NCI-H2171 treated with DMSO at 0.1 percent for 48 hours (cell line): ENCODE data around the gene PCDHGB7.
"Not testable (repeated sequence)": the region's sequence is repeated elsewhere in the genome, so short reads cannot be mapped to it uniquely, and the experiment has no call there.

Source experiments
- DNase-seq: peaks from one replicate; lab custom pipeline; 2025; lab: John Stamatoyannopoulos, UW

PCDHGB7 gene

DNA sequence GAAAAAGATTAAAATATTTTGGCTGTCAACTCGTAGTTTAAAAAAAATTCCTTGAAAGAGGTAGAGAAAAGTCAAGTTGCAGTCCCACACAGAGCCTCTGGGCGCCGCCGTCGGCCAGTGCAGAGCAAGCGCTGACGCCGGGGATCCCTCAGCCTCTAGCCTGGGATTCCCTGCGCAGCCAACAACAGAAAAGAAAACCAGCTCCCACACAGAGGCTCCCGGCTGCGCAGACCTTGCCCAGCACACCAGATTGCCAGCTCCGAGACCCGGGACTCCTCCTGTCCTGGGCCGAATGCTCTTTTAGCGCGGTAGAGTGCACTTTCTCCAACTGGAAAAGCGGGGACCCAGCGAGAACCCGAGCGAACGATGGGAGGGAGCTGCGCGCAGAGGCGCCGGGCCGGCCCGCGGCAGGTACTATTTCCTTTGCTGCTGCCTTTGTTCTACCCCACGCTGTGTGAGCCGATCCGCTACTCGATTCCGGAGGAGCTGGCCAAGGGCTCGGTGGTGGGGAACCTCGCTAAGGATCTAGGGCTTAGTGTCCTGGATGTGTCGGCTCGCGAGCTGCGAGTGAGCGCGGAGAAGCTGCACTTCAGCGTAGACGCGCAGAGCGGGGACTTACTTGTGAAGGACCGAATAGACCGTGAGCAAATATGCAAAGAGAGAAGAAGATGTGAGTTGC is at the start of gene PCDHGB7:
Gene PCDHGB7 (plus strand): TSS at position 184 of the 679 bp plus-strand sequence. CDS start 183 bp downstream, at position 367.
- DNase-seq: not testable (repeated sequence)

DNA sequence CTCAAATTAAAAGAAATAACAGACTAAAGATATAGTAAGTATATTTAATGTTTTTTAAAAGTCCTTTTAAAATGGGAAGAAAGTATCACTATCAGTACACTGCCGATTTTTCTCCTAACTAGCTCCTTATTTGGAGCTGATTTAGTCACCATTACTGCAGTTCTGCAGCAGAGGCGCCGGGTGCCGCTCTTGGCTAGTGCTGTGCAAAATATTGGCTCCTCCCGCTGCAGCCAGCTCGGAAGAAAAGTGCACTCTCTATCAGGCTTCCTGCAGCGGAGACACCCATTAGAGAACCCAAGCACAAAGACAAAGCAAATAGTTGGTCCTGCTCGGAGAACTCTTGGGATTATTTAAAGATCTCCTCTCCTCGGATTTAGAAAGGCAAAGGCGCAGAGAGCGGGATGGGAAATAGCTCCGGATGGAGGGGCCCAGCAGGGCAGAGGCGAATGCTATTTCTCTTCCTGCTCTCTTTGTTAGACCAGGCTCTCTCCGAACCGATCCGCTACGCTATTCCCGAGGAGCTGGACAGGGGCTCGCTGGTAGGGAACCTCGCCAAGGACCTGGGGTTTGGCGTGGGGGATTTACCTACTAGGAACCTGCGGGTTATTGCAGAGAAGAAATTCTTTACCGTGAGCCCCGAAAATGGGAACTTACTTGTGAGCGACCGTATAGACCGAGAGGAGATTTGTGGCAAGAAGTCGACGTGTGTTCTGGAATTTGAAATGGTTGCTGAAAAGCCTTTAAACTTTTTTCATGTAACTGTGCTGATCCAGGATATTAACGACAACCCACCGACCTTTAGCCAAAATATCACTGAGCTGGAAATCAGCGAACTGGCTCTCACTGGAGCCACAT is 47.3 kb upstream of the PCDHGB7 start, which contains the start of gene PCDHGB3:
Gene PCDHGB3 (plus strand): TSS at position 249 of the 855 bp plus-strand sequence. CDS start 153 bp downstream, at position 402.
- DNase-seq: no peak

DNA sequence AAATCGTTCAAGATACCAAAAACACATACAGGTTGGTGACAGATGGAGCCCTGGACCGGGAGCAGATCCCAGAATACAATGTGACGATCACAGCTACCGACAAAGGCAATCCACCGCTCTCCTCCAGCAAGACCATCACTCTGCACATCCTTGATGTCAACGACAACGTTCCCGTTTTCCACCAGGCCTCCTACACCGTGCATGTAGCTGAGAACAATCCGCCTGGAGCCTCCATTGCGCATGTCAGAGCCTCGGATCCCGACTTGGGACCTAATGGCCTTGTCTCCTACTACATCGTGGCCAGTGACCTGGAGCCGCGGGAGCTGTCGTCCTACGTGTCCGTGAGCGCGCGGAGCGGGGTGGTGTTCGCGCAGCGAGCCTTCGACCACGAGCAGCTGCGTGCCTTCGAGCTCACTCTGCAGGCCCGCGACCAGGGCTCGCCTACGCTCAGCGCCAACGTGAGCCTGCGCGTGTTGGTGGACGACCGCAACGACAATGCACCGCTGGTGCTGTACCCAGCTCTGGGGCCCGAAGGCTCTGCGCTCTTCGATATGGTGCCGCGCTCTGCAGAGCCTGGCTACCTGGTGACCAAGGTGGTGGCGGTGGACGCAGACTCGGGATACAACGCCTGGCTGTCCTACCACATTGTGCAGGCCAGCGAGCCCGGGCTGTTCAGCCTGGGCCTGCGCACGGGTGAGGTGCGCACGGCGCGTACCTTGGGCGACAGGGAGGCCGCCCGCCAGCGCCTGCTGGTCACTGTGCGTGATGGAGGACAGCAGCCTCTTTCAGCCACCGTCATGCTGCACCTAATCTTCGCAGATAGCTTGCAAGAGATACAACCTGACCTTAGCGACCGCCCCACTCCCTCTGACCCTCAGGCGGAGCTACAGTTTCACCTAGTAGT is 45.7 kb upstream of the PCDHGB7 start:
- no peak for DNase-seq

DNA sequence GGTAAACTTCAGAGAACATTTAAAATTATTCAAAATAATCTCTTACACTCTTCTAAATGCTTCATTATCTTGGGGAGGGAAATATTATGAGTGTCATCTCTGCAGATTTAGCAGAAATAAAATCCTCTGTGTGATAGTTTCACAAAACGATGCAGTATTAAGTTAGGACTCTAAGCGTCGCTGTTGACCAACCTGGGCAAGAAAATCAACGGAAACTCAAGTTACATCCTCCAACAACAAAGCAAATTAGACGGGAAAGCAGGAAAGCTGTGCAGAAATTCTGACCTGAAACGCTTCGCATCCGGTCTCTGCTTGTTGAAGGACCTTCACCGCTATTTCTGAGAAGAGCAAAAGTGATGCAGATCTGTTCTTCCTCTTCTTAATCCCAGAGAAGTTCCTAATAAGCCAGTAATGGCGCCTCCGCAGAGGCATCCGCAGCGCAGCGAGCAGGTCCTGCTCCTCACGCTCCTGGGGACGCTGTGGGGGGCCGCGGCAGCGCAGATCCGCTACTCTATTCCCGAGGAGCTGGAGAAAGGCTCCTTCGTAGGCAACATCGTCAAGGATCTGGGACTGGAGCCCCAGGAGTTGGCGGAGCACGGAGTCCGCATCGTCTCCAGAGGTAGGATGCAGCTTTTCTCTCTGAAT is 43.7 kb upstream of the PCDHGB7 start, which contains the start of gene PCDHGA6:
Gene PCDHGA6 (plus strand): TSS at position 219 of the 645 bp plus-strand sequence. CDS start 193 bp downstream, at position 412.
- no peak for DNase-seq

DNA sequence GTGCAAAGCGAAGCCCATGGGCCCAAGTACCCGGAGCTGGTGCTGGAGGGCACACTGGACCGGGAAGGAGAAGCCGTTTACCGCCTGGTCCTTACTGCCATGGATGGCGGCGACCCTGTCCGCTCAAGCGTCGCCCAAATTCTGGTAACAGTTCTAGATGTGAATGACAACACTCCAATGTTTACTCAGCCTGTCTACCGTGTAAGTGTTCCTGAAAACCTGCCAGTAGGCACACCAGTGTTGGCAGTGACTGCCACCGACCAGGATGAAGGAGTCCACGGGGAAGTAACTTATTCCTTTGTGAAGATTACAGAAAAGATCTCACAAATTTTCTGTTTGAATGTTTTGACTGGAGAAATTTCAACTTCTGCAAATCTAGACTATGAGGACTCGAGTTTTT is 42.9 kb upstream of the PCDHGB7 start:
- DNase-seq: no peak

DNA sequence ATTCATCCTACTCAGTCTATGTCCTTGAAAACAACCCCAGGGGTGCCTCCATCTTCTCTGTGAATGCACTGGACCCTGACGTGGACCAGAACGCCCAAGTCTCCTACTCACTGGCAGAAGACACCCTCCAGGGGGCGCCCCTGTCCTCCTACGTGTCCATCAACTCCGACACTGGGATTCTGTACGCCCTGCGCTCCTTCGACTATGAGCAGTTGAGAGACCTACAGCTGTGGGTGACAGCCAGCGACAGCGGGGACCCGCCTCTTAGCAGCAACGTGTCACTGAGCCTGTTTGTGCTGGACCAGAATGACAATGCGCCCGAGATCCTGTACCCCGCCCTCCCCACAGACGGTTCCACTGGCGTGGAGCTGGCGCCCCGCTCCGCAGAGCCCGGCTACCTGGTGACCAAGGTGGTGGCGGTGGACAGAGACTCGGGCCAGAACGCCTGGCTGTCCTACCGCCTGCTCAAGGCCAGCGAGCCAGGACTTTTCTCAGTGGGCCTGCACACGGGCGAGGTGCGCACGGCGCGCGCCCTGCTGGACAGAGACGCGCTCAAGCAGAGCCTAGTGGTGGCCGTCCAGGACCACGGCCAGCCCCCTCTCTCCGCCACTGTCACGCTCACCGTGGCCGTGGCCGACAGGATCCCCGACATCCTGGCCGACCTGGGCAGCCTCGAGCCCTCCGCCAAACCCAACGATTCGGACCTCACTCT is 41.9 kb upstream of the PCDHGB7 start:
- DNase-seq: not testable (repeated sequence)

DNA sequence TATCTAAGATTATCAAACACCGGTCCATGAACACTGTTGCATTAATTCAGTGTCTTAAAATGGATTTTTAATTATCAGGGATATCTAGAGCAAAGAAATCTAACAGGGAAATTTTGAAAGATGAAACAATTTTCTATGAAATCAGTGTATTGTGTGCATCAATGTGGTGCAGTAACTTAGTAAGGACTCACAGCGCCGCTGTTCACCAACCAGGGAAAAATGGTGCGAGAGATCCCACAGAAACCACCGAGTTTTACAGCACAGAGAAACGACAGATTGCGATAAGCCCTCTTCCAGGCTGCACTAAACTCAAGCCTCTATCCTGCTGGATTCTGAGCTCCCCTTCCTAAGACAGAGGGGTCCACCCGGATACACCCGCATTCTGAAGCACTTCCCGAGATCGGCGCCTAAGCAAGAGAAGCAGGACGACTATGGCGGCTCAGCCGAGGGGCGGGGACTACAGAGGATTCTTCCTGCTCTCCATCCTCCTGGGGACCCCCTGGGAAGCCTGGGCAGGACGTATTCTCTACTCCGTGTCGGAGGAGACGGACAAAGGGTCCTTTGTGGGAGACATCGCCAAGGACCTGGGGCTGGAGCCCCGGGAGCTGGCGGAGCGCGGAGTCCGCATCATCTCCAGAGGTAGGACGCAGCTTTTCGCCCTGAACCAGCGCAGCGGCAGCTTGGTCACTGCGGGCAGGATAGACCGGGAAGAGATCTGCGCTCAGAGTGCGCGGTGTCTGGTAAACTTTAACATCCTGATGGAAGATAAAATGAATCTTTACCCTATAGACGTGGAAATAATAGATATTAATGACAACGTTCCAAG is 34.8 kb upstream of the PCDHGB7 start, which contains the start of gene PCDHGA7:
Gene PCDHGA7 (plus strand): TSS at position 274 of the 826 bp plus-strand sequence. CDS start 158 bp downstream, at position 432.
- DNase-seq: no peak

DNA sequence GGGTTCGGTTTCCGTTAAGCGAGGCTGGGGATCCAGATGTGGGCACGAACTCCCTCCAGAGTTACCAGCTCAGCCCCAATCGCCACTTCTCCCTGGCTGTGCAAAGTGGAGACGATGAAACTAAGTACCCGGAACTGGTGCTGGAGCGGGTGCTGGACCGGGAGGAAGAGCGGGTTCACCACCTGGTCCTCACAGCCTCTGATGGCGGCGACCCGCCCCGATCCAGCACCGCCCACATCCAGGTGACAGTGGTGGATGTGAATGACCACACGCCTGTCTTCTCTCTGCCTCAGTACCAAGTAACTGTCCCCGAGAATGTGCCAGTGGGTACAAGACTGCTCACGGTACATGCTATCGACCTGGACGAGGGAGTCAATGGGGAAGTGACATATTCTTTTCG is 34.1 kb upstream of the PCDHGB7 start:
- DNase-seq: no peak

DNA sequence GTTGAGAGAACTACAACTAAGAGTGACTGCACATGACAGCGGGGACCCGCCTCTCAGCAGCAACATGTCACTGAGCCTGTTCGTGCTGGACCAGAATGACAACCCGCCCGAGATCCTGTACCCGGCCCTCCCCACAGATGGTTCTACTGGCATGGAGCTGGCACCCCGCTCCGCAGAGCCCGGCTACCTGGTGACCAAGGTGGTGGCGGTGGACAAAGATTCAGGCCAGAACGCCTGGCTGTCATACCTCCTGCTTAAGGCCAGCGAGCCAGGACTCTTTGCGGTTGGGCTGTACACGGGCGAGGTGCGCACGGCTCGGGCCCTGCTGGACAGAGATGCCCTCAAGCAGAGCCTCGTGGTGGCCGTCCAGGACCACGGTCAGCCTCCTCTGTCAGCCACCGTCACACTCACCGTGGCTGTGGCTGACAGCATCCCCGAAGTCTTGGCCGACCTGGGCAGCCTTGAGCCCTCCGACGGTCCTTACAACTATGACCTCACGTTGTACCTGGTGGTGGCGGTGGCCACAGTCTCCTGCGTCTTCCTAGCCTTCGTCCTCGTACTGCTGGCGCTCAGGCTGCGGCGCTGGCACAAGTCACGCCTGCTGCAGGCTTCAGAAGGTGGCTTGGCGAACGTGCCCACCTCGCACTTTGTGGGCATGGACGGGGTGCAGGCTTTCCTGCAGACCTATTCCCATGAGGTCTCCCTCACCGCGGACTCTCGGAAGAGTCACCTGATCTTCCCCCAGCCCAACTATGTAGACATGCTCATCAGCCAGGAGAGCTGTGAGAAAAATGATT is 32.8 kb upstream of the PCDHGB7 start:
- no peak for DNase-seq

DNA sequence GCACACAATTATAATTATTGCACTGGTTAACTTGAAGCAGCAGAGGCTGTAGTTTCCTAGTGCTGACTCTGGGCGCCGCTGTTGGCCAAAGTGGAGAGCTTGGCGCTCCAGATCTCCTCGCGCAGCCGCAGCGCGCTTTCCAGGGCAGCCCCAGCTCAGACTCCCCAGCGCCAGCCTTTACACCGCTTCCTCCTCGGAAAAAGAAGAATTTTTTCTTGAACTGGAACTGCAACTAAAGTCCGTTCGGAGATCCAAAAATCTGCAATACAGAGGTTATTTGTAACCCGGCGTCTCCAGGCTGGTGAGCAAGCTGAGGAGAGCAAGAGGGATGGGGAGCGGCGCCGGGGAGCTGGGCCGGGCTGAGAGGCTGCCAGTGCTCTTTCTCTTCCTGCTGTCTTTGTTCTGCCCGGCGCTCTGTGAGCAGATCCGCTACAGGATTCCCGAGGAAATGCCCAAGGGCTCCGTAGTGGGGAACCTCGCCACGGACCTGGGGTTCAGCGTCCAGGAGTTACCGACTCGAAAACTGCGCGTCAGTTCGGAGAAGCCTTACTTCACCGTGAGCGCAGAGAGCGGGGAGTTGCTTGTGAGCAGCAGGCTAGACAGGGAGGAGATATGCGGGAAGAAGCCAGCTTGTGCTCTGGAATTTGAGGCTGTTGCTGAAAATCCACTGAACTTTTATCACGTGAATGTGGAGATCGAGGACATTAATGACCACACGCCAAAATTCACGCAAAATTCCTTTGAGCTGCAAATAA is 29.7 kb upstream of the PCDHGB7 start, which contains the start of gene PCDHGB4:
Gene PCDHGB4 (plus strand): TSS at position 142 of the 755 bp plus-strand sequence. CDS start 187 bp downstream, at position 329.
- DNase-seq: not testable (repeated sequence)

DNA sequence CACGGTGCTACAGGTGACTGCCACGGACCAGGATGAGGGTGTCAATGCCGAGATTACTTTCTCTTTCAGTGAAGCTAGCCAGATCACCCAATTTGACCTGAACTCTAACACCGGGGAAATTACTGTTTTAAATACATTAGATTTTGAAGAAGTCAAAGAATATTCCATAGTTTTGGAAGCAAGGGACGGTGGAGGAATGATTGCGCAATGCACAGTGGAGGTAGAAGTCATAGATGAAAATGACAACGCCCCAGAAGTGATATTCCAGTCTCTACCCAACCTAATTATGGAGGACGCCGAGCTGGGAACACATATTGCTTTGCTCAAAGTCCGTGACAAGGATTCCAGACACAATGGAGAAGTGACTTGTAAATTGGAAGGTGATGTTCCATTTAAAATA is 28.8 kb upstream of the PCDHGB7 start:
- no peak for DNase-seq

DNA sequence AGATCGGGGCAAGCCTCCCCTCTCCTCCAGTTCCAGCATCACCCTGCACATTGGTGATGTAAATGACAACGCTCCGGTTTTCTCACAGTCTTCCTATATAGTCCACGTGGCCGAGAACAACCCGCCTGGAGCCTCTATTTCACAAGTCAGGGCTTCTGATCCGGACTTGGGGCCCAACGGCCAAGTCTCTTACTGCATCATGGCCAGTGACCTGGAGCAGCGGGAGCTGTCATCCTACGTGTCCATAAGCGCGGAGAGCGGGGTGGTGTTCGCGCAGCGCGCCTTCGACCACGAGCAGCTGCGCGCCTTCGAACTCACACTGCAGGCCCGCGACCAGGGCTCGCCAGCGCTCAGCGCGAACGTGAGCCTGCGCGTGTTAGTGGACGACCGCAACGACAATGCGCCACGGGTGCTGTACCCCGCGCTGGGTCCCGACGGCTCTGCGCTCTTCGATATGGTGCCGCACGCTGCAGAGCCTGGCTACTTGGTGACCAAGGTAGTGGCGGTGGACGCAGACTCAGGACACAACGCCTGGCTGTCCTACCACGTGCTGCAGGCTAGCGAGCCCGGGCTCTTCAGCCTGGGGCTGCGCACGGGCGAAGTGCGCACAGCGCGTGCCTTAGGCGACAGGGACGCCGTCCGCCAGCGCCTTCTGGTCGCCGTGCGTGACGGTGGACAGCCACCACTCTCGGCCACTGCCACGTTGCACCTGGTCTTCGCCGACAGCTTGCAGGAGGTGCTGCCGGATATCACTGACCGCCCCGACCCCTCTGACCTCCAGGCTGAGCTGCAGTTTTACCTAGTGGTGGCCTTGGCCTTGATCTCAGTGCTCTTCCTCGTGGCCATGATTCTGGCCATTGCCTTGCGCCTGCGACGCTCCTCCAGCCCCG is 28.1 kb upstream of the PCDHGB7 start:
- no peak for DNase-seq

DNA sequence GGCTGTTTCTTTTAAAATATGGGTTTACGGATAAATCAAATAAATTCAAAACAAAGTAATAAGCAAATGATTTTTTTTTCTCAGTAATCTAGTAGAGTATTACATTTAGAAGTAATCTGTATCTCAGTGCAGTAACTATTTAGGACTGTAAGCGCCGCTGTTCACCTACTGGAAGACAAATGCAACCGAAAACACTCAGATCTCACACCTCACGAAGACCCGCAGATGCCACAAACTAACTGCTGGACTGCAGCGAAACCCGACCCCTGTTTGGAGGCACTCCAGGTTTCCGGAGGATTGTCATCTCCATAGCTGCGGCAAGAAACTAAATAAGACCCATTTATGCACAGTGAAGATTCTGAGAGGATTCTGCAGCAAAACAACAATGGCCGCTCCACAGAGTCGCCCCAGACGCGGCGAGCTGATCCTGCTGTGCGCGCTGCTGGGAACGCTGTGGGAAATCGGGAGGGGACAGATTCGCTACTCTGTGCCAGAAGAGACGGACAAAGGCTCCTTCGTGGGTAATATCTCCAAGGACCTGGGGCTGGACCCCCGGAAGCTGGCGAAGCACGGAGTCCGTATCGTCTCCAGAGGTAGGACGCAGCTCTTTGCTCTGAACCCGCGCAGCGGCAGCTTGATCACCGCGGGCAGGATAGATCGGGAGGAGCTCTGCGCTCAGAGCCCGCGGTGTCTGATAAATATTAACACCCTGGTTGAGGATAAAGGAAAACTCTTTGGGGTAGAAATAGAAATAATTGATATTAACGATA is 24.9 kb upstream of the PCDHGB7 start, which contains the start of gene PCDHGA8:
Gene PCDHGA8 (plus strand): TSS at position 205 of the 770 bp plus-strand sequence. CDS start 181 bp downstream, at position 386.
- peak; percentile 27 for DNase-seq

DNA sequence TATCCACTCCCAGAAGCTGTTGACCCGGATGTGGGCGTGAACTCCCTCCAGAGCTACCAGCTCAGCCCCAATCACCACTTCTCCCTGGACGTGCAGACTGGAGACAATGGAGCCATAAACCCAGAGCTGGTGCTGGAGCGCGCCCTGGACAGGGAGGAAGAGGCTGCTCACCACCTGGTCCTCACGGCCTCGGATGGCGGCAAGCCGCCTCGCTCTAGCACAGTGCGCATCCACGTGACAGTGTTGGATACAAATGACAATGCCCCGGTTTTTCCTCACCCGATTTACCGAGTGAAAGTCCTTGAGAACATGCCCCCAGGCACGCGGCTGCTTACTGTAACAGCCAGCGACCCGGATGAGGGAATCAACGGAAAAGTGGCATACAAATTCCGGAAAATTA is 24.2 kb upstream of the PCDHGB7 start:
- DNase-seq: no peak

DNA sequence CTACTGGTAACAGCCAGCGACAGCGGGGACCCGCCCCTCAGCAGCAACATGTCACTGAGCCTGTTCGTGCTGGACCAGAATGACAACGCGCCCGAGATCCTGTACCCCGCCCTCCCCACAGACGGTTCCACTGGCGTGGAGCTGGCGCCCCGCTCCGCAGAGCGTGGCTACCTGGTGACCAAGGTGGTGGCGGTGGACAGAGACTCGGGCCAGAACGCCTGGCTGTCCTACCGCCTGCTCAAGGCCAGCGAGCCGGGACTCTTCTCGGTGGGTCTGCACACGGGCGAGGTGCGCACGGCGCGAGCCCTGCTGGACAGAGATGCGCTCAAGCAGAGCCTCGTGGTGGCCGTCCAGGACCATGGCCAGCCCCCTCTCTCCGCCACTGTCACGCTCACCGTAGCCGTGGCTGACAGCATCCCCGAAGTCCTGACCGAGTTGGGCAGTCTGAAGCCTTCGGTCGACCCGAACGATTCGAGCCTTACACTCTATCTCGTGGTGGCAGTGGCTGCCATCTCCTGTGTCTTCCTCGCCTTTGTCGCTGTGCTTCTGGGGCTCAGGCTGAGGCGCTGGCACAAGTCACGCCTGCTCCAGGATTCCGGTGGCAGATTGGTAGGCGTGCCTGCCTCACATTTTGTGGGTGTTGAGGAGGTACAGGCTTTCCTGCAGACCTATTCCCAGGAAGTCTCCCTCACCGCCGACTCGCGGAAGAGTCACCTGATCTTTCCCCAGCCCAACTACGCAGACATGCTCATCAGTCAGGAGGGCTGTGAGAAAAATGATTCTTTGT is 22.9 kb upstream of the PCDHGB7 start:
- not testable (repeated sequence) for DNase-seq
